Fibroblast of the aortic adventitia (primary cell): ENCODE measurements around the gene GPR21. TPM values are rescaled to one million over a fixed set of nuclear protein-coding genes. Genes with fewer than 3 reads are reported as not detected.

Source experiments
- DNase-seq: peaks from one replicate; pipeline ENCODE4 v3.0.0-alpha.2; 2010; ENCODE audit warnings: low read depth
- H3K4me3 ChIP-seq: 2 replicates; pipeline ENCODE4 v1.5.1; 2011; ENCODE audit warnings: low read depth, mild to moderate bottlenecking, control low read depth, low read length, moderate library complexity
- total RNA-seq: library from RNA; depleted of rRNA; stranded (reverse); fragments of >200 nt; gene quantifications from 2 replicates; pipeline ENCODE4 v1.2.3, GENCODE V29; 2012; ENCODE audit warnings: low replicate concordance
- TF ChIP-seq, protein P1 (sequence below): IDR thresholded peaks from 2 replicates; pipeline ENCODE4 v1.5.1; 2011; ENCODE audit warnings: mild to moderate bottlenecking, low read length, control low read depth, inconsistent platforms; ENCODE audit not compliant: insufficient read depth

The GPR21 gene
- total RNA-seq, 1 donor: 1.9 TPM

GRCh38 chr9:122998448-122998847 is 35.0 kb upstream of the GPR21 start:
- no peak overlapping the region for H3K4me3 ChIP-seq
- DNase-seq: no peak
- TF ChIP-seq, protein P1, sequence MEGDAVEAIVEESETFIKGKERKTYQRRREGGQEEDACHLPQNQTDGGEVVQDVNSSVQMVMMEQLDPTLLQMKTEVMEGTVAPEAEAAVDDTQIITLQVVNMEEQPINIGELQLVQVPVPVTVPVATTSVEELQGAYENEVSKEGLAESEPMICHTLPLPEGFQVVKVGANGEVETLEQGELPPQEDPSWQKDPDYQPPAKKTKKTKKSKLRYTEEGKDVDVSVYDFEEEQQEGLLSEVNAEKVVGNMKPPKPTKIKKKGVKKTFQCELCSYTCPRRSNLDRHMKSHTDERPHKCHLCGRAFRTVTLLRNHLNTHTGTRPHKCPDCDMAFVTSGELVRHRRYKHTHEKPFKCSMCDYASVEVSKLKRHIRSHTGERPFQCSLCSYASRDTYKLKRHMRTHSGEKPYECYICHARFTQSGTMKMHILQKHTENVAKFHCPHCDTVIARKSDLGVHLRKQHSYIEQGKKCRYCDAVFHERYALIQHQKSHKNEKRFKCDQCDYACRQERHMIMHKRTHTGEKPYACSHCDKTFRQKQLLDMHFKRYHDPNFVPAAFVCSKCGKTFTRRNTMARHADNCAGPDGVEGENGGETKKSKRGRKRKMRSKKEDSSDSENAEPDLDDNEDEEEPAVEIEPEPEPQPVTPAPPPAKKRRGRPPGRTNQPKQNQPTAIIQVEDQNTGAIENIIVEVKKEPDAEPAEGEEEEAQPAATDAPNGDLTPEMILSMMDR: no peak

GRCh38 chr9:123000371-123001068 is 32.9 kb upstream of the GPR21 start:
- TF ChIP-seq, protein P1: no peak
- no peak overlapping the region for H3K4me3 ChIP-seq
- DNase-seq: peak; percentile 29

DNA sequence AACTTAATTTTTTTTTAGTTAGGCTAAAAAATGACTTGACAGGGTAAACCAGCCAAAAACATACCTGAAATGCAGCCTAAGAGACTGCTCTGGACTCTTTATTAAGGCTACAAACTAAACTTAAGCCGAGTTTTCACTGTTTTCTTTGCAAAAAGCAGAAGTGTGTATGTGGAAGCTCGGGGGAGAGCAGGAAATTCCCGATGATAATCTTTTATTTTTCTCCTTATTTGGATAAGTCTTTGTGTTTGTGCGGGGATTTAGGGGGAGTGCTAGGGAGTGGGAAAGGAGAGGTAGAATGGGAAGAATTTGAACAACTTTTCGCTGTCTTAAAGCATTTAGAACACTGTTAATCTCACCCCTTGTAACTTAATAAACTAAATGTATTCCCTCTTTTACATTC is 30.7 kb upstream of the GPR21 start:
- TF ChIP-seq, protein P1: no peak
- DNase-seq: peak; percentile 22
- no peak overlapping the region for H3K4me3 ChIP-seq

GRCh38 chr9:123003466-123003865 is 30.0 kb upstream of the GPR21 start:
- H3K4me3 ChIP-seq: no peak overlapping the region
- TF ChIP-seq, protein P1: no peak
- peak; percentile 71 for DNase-seq

GRCh38 chr9:123005964-123006363 is 27.5 kb upstream of the GPR21 start:
- H3K4me3 ChIP-seq: no peak overlapping the region
- DNase-seq: no peak
- TF ChIP-seq, protein P1: no peak

- TF ChIP-seq, protein P1: no peak
- H3K4me3 ChIP-seq: no peak overlapping the region
- no peak for DNase-seq
Measured at GRCh38 chr9:123007269-123007668, 26.2 kb upstream of the GPR21 start.

GRCh38 chr9:123008909-123009308 is 24.6 kb upstream of the GPR21 start:
- no peak for DNase-seq
- TF ChIP-seq, protein P1: no peak
- H3K4me3 ChIP-seq: no peak overlapping the region
